ES-I3 (cell line): ENCODE data around the gene TMEM147.

Source experiments
- H3K36me3 ChIP-seq: 2 replicates; pipeline ENCODE4 v1.6.1; 2013; ENCODE audit warnings: mild to moderate bottlenecking, low read length, control low read depth, moderate library complexity; ENCODE audit not compliant: insufficient read depth
- H3K4me1 ChIP-seq: 2 replicates; pipeline ENCODE4 v1.6.1; 2013; ENCODE audit warnings: mild to moderate bottlenecking, control low read depth, low read length; ENCODE audit not compliant: insufficient read depth
- H3K9ac ChIP-seq: 2 replicates; pipeline ENCODE4 v1.6.1; 2013; ENCODE audit warnings: low read depth, mild to moderate bottlenecking, low read length, moderate library complexity
- H3K9me3 ChIP-seq: 2 replicates; pipeline ENCODE4 v1.6.1; 2013; ENCODE audit warnings: mild to moderate bottlenecking, low read length, moderate library complexity; ENCODE audit not compliant: control insufficient read depth, insufficient read depth

Gene TMEM147

DNA sequence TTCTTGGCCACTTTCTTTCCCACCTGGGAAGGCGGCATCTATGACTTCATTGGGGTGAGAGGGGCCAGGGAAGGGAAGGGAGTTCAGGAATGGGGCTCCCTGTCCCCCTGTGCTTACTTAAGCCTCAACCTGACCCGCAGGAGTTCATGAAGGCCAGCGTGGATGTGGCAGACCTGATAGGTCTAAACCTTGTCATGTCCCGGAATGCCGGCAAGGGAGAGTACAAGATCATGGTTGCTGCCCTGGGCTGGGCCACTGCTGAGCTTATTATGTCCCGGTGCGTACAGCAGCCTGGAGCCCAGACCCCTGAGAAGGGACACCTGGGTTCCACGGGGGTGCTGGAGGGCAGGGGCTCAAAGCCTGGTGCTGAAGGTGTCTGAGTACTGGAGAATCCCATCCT is 1.1 kb downstream of the TMEM147 start:
- Histone ChIP-seq H3K36me3 (peaks cover 3% of the 10 kb centered on the region; the same call in 1 of the 2 replicates), H3K9ac (peak overlapping the region; percentile 91), H3K4me1 (peaks cover 5% of the 10 kb centered on the region; the same call in 1 of the 2 replicates), H3K9me3 (no peaks in the 10 kb centered on the region)

DNA sequence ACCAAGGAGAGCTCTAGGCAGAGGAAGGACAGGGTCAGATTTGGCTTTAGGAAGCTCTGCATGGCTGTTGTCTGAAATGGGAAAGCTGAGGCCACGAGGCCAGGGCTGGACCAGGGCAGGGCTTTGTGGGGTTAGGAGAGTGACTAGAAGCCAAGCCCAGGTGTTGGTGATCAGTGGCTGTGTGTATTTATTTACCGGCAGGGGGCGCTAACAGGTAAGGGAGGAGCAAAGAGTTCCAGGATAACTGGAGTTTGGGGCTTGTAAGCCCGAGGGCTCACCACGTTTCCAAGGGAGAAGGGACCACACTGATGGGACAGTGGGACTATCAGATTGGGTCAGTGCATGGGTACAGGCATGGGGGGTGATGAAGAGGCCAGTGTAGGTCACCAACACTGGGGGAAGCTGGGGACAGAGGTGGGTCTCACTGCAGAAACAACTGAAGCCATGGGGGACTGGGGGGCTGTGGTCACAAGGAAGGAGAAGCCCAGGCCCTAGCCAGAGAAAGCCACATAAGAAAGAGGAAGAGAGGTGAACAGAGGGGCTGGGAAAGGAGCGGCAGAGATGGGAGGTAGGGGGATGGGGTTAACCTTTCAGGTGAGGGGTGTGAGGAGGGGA is 3.9 kb downstream of the TMEM147 start:
- H3K4me1 ChIP-seq: peaks cover 3% of the 10 kb centered on the region; the same call in 1 of the 2 replicates
- no peak overlapping the region for H3K9ac ChIP-seq

DNA sequence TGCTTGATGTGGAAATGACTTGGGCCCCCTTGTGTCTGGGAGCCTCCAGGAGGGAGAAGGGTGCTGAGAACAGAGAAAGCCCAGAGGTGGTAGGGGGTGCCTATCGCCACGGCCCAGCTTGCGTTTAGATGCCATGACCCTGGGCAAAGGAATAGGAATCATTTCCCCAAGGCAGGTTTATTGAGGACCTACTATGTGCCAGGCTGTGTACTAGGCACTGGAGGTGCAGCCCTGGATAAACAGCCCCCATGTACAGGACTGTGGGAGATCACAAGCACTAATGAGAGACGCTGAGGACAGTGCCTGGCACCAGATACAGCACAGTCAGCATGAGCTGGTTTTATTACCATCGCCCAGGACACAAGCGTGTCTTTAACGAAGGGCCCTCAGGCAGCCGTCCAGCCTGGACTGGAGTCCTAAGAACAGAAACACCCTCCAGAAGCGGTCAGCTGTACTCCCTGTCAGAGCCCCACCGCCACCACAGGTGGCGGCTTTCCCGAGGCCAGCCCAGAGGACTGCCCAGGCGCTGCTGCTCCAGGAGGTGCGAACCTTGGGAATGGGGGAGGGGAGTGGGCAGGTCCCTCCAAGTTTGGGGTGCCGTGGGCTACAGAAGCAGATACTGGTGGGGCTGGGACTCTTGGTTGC is 4.6 kb downstream of the TMEM147 start:
- Histone ChIP-seq H3K4me1 (no peaks in the 10 kb centered on the region), H3K9me3 (no peaks in the 10 kb centered on the region), H3K9ac (no peak overlapping the region), H3K36me3 (no peaks in the 10 kb centered on the region)

More for the DNA sequence above, 3.9 kb downstream of the TMEM147 start:
- Histone ChIP-seq H3K9me3 (no peaks in the 10 kb centered on the region), H3K36me3 (no peaks in the 10 kb centered on the region)

DNA sequence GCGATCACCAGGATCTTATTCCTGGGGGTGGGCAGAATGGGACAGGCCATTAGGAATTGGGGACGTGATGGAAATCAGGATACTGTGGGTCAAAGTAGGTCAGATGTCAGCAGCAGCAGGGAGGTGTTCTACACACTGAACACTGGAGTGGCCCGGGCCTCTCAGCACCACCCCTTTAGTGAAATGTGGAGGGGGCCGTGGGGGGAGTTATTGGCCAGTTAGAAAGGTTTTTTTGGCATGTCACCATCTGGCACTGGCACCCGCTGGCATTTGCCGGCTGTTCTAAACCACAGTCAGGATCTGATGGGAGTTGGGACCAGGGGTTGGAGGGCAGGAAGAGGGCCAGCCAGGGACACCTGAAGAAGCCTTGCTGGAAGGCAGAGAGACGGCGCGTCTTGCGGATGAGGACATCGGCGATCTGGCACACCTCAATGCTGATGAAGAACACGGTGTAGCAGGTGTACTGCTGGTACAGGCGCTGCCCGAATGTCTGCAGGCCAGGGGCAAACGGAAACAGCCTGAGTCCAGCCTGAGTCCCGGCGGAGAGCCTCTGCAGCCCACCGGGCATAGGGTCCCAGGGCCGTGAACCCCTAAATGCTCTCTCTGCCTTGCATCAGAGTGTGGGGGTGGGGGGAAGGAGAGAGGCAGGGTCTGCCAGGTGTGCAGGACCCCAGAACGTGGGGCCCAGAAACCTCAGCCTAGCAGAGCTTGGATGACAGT is 5.8 kb downstream of the TMEM147 start:
- no peaks in the 10 kb centered on the region for H3K4me1 ChIP-seq
- H3K9me3 ChIP-seq: no peaks in the 10 kb centered on the region
- H3K9ac ChIP-seq: no peak overlapping the region
- no peaks in the 10 kb centered on the region for H3K36me3 ChIP-seq

DNA sequence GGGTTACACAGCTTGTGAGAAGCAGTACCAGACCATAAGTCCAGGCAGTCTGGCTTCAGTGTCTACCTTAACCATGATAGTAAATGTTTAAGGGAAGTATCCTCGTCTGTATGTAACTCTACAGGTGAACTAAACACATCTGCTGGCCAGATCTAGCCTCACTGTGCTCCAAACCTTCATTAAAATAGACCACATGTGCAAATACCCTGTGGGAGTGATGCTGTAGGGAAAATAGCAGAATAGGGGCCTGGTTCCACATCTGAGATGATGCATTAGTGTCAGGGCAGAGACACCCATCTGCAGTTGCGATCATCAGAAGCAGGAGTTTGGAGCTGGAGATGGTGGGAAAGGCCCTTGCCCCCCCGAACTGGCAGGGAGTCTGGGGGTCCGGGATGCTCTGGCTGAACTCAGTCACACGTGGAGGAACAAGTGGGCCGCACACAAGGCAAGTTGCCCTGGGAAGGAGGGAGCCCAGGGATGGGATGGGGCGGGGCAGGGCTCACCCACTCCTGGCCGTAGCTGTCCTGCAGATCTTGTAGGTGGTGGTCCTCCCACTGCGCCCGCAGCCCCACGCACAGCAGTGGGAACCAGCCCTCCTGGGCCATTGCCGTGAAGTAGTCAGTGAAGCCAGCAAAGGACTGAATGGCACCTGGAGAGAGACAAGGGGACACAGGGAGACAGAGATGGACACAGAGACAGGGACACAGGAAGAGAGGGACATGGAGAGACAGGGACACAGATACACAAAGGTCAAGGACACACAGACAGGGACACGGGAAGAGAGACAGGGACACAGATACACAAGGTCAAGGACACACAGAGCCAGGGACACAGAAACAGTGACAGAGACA is 7.3 kb downstream of the TMEM147 start:
- Histone ChIP-seq H3K9me3 (no peaks in the 10 kb centered on the region), H3K4me1 (no peaks in the 10 kb centered on the region), H3K9ac (no peak overlapping the region), H3K36me3 (no peaks in the 10 kb centered on the region)

DNA sequence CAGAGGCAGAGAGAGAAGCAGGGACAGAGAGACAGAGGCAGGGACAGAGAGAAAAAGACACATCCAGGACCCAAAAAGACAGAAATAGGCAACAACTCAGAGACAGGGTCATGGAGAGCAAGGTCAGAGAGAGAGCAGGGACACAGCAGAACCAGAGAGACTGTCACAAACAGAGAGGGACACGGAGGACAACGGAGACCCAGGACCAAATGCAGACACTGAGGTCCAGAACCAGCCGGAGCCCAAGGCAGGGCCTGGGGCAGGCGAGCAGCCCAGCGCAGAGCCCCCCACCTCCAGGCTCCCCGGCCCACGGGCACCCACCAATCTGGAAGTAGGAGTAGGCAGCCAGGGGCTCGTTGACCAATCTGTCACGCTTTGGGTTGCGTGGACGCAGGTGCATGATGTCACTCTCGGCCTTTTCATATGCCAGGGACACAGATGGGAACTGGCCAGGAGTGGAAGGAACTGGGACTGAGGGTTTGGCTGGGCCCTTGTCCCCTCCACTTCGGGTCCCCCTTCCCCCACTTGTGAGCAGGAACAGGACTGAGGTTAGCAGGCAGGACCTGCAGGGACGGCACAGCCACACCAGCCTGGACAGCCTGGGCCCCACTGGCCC is 8.1 kb downstream of the TMEM147 start:
- no peaks in the 10 kb centered on the region for H3K36me3 ChIP-seq
- no peaks in the 10 kb centered on the region for H3K4me1 ChIP-seq
- H3K9me3 ChIP-seq: no peaks in the 10 kb centered on the region
- H3K9ac ChIP-seq: no peak overlapping the region

DNA sequence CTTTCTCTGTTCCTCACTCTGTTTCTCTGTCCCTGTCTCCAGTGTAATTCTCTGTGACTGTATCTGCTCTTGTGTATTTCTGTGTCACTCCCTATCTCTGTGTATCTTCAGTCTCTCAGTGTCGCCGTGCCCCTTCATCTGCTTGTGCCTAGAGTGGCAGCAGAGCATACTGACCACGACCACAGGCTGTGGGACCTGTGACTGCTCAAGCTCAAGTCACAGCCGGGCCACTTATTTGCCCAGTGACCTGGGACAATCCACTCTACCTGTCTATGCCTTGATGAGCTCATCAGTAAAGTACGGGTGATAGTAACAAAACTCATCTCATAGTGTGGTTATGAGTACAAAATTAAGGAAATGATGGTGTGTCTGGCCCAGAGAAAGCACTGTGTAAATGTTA is 8.7 kb downstream of the TMEM147 start:
- no peaks in the 10 kb centered on the region for H3K9me3 ChIP-seq
- H3K4me1 ChIP-seq: no peaks in the 10 kb centered on the region
- no peak overlapping the region for H3K9ac ChIP-seq
- H3K36me3 ChIP-seq: no peaks in the 10 kb centered on the region

DNA sequence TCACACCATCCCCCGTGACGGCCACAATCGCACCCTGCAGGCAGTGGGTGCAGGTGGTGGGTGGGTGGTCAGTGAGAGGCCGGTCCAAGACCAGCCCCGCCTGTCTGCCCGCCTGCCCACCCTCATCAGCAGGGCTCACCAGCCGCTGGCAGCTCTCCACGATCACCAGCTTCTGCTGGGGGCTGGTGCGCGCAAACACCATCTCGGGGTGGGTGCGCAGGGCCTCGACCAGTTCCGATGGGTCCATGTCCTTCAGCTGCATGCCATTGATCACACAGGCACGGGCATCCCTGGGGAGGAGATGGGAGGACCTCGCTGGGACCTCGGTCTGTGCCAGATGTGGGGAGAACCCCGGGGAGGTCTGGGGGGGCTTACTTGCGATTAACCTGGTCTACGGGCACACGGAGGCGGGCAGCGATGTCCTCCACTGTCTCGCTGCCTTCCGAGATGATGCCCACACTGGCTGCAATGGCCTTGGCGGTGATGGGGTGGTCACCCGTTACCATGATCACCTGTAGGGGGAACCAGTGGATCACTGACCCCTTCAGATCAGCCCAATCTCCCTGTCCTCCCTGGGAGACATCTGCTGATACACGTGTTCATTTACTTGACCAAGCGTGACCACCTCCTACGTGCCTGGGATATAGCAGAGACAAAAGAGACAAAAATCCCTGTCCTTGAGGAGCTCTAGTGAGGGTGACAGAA is 10.0 kb downstream of the TMEM147 start:
- H3K36me3 ChIP-seq: no peaks in the 10 kb centered on the region
- H3K4me1 ChIP-seq: no peaks in the 10 kb centered on the region
- H3K9ac ChIP-seq: no peak overlapping the region
- H3K9me3 ChIP-seq: no peaks in the 10 kb centered on the region

DNA sequence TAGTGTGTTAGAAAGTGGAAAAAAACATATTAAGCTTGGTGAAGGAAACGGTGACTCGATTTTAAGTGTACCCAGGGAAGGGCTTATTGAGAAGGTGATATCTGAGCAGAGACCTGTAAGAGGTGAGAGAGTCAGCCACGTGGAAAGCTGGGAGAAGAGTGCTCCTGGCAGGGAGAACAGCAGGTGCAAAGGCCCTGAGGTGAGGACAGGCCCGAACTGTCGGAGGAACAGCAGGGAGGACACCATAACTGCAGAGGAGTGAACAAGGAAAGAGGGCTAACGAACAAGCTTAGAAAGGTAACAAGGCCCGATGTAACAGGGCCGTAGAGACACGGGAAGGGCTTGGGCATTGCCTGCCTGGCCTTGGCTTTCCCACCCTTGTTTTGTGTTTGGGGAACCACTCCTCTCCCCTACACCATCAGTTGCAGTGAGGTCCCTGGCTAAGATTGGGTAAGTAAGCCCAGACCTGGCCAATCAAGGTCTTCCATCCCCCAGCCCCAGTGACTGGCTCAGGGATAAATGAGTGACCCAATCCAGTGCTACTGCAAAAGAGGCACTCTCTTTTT is 10.7 kb downstream of the TMEM147 start:
- H3K36me3 ChIP-seq: no peaks in the 10 kb centered on the region

DNA sequence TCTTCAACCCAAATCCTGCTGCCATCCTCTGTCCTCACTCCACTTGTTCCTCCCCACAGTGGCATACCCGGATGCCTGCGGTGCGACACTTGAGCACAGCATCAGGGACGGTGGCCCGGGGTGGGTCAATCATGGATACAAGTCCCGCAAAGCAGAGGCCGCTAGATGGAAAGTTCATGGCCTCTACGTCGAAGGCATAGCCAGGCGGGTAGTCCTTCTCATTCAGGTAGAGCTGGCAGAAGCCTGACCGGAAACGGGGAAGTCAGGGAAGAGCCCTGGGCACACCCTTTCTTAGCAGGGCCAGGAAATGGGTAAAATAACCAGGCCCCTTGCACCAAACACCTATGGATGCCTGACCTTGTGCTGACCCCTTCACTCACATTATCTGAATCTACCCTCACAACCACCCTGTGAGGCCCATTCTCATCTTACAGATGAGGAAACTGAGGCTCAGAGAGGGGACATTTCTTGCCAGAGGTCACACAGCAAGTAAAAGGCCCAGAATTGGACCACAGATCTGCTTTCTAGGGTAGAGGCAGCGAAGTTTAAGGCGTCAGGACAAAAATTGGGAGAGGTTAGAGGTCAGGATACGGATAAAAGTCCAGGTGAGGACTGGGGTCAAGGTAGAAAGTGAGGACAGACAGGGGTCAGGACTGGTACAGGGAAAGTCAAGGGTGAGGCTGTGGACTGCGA is 11.6 kb downstream of the TMEM147 start:
- no peaks in the 10 kb centered on the region for H3K9me3 ChIP-seq
- H3K4me1 ChIP-seq: no peaks in the 10 kb centered on the region
- no peak overlapping the region; the same call in 1 of the 2 replicates for H3K9ac ChIP-seq
- no peaks in the 10 kb centered on the region for H3K36me3 ChIP-seq

More for the DNA sequence above, 10.7 kb downstream of the TMEM147 start:
- Histone ChIP-seq H3K9ac (no peak overlapping the region), H3K9me3 (no peaks in the 10 kb centered on the region), H3K4me1 (no peaks in the 10 kb centered on the region)

DNA sequence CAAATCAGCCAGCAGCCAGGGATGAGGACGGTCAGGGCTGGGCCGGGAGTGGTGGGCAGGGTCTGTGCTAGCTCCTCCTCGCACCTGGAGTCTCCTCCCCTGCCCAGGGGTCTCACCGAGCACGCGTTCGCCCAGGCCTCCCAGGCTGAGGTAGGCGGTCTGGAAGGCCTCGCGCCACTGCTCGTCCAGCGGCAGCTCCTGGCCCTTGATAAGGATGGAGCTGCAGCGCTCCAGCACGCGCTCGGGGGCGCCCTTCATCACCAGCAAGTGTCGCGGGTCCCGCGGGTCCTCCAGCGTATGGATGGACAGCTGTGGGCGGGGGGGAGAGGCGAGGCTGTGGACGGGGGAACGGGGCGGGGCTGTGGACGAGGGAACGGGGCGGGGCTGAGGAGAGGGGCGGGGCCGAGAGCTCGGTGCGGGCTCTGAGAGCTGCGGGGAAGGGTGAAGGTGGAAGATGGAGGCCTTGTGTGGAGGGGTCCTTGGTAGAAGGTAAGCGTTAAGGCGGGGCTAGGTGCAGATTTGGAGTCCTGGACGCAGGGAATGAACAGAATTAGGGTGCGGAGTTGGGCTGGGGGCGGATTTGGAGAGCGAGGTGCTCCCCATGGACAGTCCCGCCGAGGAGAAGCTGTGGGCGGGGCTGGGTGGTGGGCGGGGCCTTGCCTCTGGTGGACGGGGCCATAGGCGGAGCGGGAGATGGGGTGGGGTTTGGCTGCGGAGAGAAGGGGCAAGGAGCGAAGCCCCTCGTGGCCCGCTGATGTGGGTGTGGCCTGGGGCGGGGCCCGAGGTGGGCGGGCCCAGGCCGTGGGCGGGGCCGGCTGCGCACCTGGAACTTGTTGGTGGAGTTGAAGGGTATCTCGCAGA is 12.3 kb downstream of the TMEM147 start:
- peak overlapping the region; percentile 58; the same call in 1 of the 2 replicates for H3K9ac ChIP-seq

More for the DNA sequence above, 12.3 kb downstream of the TMEM147 start:
- Histone ChIP-seq H3K36me3 (no peaks in the 10 kb centered on the region), H3K4me1 (no peaks in the 10 kb centered on the region), H3K9me3 (no peaks in the 10 kb centered on the region)
